Testis (tissue), 3 donors: ENCODE results near the gene AGR3. TPM values are rescaled to one million over a fixed set of nuclear protein-coding genes. Genes with fewer than 3 reads are reported as not detected.

Experiments used
- DNase-seq: peaks from one replicate; pipeline ENCODE4 v3.0.0-alpha.2; 2019
- H3K27ac ChIP-seq, 2 donors: fragments of 200-600 bp; sonication (generic); one replicate each; pipeline ENCODE4 v1.5.1; 2019
- H3K27me3 ChIP-seq: fragments of 200-600 bp; sonication (generic); one replicate; pipeline ENCODE4 v1.5.1; 2019
- H3K36me3 ChIP-seq: fragments of 200-600 bp; sonication (generic); one replicate; pipeline ENCODE4 v1.5.1; 2017; ENCODE audit warnings: low read depth; ENCODE audit errors: missing control alignments
- H3K4me1 ChIP-seq: fragments of 200-600 bp; sonication (generic); one replicate; pipeline ENCODE4 v1.5.1; 2019
- H3K4me3 ChIP-seq, 2 donors: fragments of 200-600 bp; sonication (generic); one replicate each; pipeline ENCODE4 v1.5.1; 2017 to 2019
- H3K9me3 ChIP-seq: fragments of 200-600 bp; sonication (generic); one replicate; pipeline ENCODE4 v1.5.1; 2017
- CTCF ChIP-seq, 3 experiments: fragments of 450-650 bp in 2 of 3; fragments of 200-600 bp in 1 of 3; sonication (generic) in 1 of 3; IDR thresholded peaks; one replicate each; pipeline ENCODE4 v1.5.1; 2016 to 2019; ENCODE audit warnings: antibody characterized with exemption in 3 of 3, mild to moderate bottlenecking in 2 of 3, moderate library complexity in 1 of 3
- POLR2A ChIP-seq: fragments of 450-650 bp; IDR thresholded peaks from one replicate; pipeline ENCODE4 v1.6.1; 2017; ENCODE audit warnings: antibody characterized with exemption, mild to moderate bottlenecking, moderate library complexity
- WGBS, 2 donors: methylation state at CpG; one replicate each; pipeline ENCODE4 v1.1.5; 2018; 5-methylcytosine and 5-hydroxymethylcytosine counted together
- intact Hi-C: fragments of 100-400 bp; cut with DNase I; formaldehyde crosslinking; loops from one replicate; pipeline ENCODE4 v1.15.1; 2023; ENCODE audit warnings: low total_unique reads
- polyA plus RNA-seq: library from polyadenylated mRNA; stranded (reverse); fragments of 350-450 nt; fragmentation: Illumina TruSeq; extraction: RNeasy Lipid Tissue Mini Kit (QIAGEN cat#74804); gene quantifications from one replicate; pipeline ENCODE4 v1.2.3, GENCODE V29; 2014; ENCODE audit warnings: low read depth, low replicate concordance; ENCODE audit not compliant: insufficient read depth
- total RNA-seq, 2 donors: library from RNA; depleted of rRNA; stranded (reverse); fragments of >200 nt; gene quantifications; one replicate each; pipeline ENCODE4 v1.2.3, GENCODE V29; 2016

AGR3 gene
- total and polyA plus RNA-seq, 3 donors from 2014 or later = 2.0 TPM; not detected in 2

DNA sequence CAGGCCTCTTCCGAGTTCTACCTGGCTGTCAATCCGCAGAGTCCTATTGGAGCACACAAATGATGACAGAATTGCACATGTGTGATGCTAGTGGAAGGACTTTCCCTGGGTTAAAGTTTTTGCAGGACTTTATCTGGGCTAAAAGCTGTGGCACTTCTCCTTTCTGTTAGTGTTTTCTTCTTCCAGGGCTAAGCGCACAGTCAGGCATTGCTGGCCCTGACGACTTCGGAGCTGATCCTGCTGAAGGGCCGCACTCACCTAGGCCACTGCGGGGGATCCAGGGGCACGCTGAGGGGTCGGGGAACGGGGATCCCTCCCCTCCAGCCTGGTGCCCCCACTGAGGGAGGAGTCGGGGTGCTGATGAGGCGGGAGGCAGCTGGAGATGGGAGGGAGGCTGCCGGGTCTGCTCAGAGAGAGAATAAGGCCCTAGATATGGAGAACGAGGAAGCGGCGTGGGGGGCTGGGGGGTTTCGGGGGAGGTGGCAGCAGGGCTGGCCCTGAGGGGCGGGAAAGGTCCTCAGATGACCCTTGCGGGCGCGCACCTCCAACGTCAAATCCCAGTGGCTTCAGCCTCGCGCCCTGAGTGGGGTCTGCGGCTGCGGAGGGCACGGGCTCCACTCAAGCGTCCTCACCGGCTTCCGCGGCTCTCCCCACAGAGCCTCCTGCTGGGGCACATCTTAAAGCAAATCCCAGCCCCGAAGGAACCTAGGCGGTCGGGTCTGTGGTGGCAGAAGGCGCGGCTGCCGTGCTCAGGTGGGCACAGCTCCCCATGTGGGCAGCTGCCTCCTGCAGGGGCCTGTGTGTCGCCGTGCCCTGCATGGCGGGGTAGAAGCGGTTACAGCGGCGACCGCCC, 30.9 kb downstream of the AGR3 start:
- intact Hi-C loops = no loop called here
- WGBS, 2 donors = 54 to 58% methylated on average over 36 to 44 of the region's 44 CpGs
- peak overlapping the region in 1 of 2 donors; percentile 45 for H3K4me3 ChIP-seq
- H3K36me3 ChIP-seq = no peaks in the 10 kb centered on the region
- H3K4me1 ChIP-seq = no peaks in the 10 kb centered on the region
- TF ChIP-seq CTCF (IDR thresholded peaks at IDR 0.05) = no peak
- TF ChIP-seq POLR2A = no peak
- no peaks in the 10 kb centered on the region for H3K9me3 ChIP-seq
- no peaks in the 10 kb centered on the region for H3K27me3 ChIP-seq
- H3K27ac ChIP-seq = no peak overlapping the region
- no peak for DNase-seq

- 81 to 87% methylated on average over 12 of the region's 12 CpGs for WGBS, 2 donors
- Histone ChIP-seq H3K9me3 (no peaks in the 10 kb centered on the region), H3K27ac (no peak overlapping the region), H3K36me3 (no peaks in the 10 kb centered on the region), H3K4me3 (no peak overlapping the region), H3K27me3 (no peaks in the 10 kb centered on the region), H3K4me1 (no peaks in the 10 kb centered on the region)
- no peak for TF ChIP-seq CTCF (IDR thresholded peaks at IDR 0.05)
- no peak for TF ChIP-seq POLR2A
- intact Hi-C loops = no loop called here
- no peak for DNase-seq
These were observed 32.3 kb downstream of the AGR3 start for GRCh38 chr7:16849296-16850148.

DNA sequence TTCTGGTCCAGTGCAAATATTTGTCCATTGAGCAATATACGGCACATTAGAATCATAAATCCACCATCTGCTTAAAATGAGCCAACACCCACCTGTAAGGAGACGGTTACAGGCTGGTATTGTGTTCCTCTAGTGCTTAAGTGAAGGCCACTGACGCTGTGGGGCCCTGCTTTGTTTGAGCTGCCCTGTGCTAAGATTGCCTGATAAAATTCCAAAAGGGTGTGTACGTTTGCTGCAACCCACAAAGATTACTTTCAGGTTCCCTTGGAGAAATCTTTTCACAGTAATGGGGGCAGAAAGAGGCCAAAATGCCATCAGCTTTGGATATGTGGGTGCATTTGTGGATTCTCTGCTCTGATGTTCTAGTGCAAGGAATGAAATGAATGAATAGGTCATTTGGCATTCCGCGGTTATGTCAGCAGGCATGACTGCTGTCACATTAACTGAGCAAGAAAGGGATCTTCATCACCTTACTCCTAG, 34.4 kb downstream of the AGR3 start:
- Histone ChIP-seq H3K27me3 (no peaks in the 10 kb centered on the region), H3K9me3 (no peaks in the 10 kb centered on the region), H3K4me1 (no peaks in the 10 kb centered on the region), H3K36me3 (no peaks in the 10 kb centered on the region), H3K27ac (no peak overlapping the region), H3K4me3 (no peak overlapping the region)
- no peak for TF ChIP-seq POLR2A
- no peak for TF ChIP-seq CTCF (IDR thresholded peaks at IDR 0.05)
- 76 to 78% methylated on average over 6 of the region's 6 CpGs for WGBS, 2 donors
- intact Hi-C loops = no loop called here
- DNase-seq = no peak

- H3K4me3 ChIP-seq = no peak overlapping the region
- TF ChIP-seq CTCF (IDR thresholded peaks at IDR 0.05) = no peak
- TF ChIP-seq POLR2A = no peak
- intact Hi-C loops = no loop called here
- no peak overlapping the region for H3K27ac ChIP-seq
- no peaks in the 10 kb centered on the region for H3K36me3 ChIP-seq
- H3K9me3 ChIP-seq = no peaks in the 10 kb centered on the region
- 72 to 81% methylated on average over 2 of the region's 2 CpGs for WGBS, 2 donors
- H3K27me3 ChIP-seq = no peaks in the 10 kb centered on the region
- no peak for DNase-seq
- no peaks in the 10 kb centered on the region for H3K4me1 ChIP-seq
These were observed 35.1 kb downstream of the AGR3 start for GRCh38 chr7:16846601-16847165.
